ENCODE data around the gene ENTR1. TPM values are rescaled to one million over a fixed set of nuclear protein-coding genes. Genes with fewer than 3 reads are reported as not detected.

The ENTR1 gene
- total and polyA plus RNA-seq, 2 of the 13 experiments (the other 11 are each of a cell fraction or from before 2014, with no cell fraction given), result 70.1 to 76.4 TPM

DNA sequence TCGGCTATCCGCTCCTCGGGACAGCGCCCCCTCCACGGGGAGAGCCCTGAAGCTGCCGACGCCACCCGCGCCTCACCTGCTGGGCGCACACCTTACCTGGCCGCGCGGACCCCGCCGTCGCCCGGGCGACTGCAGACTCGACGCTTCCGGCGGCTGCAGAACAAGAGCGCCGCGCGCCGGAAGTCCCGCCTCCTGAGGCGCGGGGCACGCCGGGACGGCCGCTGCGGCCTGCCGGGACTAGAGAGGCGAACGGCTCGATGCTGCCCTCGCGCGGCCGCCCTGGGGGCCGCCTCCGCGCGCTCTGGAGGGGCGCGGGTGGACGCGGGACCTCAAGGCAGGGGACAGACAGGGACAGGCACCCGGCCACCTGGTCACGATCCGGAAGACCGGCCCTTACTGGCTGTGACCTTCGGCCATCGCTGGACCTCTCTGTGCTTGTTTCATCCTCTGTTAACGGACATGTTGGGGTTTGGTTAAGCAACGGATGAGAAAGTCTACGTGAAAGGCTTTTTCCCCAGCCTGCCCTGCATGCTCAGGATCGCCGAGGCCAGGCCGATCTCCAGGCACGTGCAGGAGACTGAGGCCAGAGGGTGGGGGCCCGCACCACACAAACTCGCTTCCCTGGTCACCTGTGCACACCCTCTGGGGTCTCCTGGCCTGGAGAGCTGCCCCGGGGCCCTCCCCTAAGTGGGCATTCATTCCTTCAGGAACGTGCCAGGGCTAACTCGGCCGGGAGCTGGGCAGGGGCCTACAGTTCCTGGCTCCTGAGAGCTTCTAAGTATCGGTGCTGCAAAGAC is 10.2 kb downstream of the ENTR1 start, which contains the start of gene SNAPC4 (continued):
- no peak; the same call in 1 of the 2 replicates for TF ChIP-seq HNF4G (IDR thresholded peaks at IDR 0.05; ENCODE audit: borderline replicate concordance, low read depth, low read length)
- TF ChIP-seq HNF4G (CRISPR knock-in tag; IDR thresholded peaks at IDR 0.05; ENCODE audit: borderline replicate concordance, low read depth), result 0 out of 2 replicates have a peak, but pooled peaks have one; percentile 76
- no peak for TF ChIP-seq TRIM24 (CRISPR knock-in tag; IDR thresholded peaks at IDR 0.05)
- TF ChIP-seq KLF12 (CRISPR knock-in tag; IDR thresholded peaks at IDR 0.05; ENCODE audit: borderline replicate concordance), result peak; percentile 71; the same call in 1 of the 2 replicates
- TF ChIP-seq, protein P1, sequence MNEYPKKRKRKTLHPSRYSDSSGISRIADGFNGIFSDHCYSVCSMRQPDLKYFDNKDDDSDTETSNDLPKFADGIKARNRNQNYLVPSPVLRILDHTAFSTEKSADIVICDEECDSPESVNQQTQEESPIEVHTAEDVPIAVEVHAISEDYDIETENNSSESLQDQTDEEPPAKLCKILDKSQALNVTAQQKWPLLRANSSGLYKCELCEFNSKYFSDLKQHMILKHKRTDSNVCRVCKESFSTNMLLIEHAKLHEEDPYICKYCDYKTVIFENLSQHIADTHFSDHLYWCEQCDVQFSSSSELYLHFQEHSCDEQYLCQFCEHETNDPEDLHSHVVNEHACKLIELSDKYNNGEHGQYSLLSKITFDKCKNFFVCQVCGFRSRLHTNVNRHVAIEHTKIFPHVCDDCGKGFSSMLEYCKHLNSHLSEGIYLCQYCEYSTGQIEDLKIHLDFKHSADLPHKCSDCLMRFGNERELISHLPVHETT (CRISPR knock-in tag; conservative IDR thresholded peaks at IDR 0.05), result no peak; the same call in 1 of the 2 replicates
- peak; percentile 94 for TF ChIP-seq GABPB1 (CRISPR knock-in tag; IDR thresholded peaks at IDR 0.05)
- TF ChIP-seq WIZ (CRISPR knock-in tag; IDR thresholded peaks at IDR 0.05), result no peak; the same call in 1 of the 2 replicates
- TF ChIP-seq ZNF12 (CRISPR knock-in tag; IDR thresholded peaks at IDR 0.05), result no peak
- TF ChIP-seq ATM (IDR thresholded peaks at IDR 0.05; ENCODE audit: borderline replicate concordance), result no peak
- TF ChIP-seq, protein P2, sequence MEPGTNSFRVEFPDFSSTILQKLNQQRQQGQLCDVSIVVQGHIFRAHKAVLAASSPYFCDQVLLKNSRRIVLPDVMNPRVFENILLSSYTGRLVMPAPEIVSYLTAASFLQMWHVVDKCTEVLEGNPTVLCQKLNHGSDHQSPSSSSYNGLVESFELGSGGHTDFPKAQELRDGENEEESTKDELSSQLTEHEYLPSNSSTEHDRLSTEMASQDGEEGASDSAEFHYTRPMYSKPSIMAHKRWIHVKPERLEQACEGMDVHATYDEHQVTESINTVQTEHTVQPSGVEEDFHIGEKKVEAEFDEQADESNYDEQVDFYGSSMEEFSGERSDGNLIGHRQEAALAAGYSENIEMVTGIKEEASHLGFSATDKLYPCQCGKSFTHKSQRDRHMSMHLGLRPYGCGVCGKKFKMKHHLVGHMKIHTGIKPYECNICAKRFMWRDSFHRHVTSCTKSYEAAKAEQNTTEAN (CRISPR knock-in tag; conservative IDR thresholded peaks at IDR 0.05), result 0 out of 2 replicates have a peak, but pooled peaks have one; percentile 23
- TF ChIP-seq, protein P3, sequence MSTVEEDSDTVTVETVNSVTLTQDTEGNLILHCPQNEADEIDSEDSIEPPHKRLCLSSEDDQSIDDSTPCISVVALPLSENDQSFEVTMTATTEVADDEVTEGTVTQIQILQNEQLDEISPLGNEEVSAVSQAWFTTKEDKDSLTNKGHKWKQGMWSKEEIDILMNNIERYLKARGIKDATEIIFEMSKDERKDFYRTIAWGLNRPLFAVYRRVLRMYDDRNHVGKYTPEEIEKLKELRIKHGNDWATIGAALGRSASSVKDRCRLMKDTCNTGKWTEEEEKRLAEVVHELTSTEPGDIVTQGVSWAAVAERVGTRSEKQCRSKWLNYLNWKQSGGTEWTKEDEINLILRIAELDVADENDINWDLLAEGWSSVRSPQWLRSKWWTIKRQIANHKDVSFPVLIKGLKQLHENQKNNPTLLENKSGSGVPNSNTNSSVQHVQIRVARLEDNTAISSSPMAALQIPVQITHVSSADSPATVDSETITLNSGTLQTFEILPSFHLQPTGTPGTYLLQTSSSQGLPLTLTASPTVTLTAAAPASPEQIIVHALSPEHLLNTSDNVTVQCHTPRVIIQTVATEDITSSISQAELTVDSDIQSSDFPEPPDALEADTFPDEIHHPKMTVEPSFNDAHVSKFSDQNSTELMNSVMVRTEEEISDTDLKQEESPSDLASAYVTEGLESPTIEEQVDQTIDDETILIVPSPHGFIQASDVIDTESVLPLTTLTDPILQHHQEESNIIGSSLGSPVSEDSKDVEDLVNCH (CRISPR knock-in tag; IDR thresholded peaks at IDR 0.05), result no peak
- TF ChIP-seq ARNT (IDR thresholded peaks at IDR 0.05), result no peak
- 0 out of 2 replicates have a peak, but pooled peaks have one; percentile 42 for TF ChIP-seq ZNF780A (CRISPR knock-in tag; IDR thresholded peaks at IDR 0.05)
- no peak for TF ChIP-seq AHR (CRISPR knock-in tag; IDR thresholded peaks at IDR 0.05)
- no peak for TF ChIP-seq NFE2L1 (CRISPR knock-in tag; IDR thresholded peaks at IDR 0.05; ENCODE audit: borderline replicate concordance)
- no peak for TF ChIP-seq ZNF816 (CRISPR knock-in tag; IDR thresholded peaks at IDR 0.05; ENCODE audit: borderline replicate concordance)
- peak; percentile 14 for TF ChIP-seq HNRNPK (IDR thresholded peaks at IDR 0.05; ENCODE audit: low read depth, low read length, poor library complexity, severe bottlenecking)
- no peak for TF ChIP-seq NR3C1 (CRISPR knock-in tag; IDR thresholded peaks at IDR 0.05)
- TF ChIP-seq, protein P4, sequence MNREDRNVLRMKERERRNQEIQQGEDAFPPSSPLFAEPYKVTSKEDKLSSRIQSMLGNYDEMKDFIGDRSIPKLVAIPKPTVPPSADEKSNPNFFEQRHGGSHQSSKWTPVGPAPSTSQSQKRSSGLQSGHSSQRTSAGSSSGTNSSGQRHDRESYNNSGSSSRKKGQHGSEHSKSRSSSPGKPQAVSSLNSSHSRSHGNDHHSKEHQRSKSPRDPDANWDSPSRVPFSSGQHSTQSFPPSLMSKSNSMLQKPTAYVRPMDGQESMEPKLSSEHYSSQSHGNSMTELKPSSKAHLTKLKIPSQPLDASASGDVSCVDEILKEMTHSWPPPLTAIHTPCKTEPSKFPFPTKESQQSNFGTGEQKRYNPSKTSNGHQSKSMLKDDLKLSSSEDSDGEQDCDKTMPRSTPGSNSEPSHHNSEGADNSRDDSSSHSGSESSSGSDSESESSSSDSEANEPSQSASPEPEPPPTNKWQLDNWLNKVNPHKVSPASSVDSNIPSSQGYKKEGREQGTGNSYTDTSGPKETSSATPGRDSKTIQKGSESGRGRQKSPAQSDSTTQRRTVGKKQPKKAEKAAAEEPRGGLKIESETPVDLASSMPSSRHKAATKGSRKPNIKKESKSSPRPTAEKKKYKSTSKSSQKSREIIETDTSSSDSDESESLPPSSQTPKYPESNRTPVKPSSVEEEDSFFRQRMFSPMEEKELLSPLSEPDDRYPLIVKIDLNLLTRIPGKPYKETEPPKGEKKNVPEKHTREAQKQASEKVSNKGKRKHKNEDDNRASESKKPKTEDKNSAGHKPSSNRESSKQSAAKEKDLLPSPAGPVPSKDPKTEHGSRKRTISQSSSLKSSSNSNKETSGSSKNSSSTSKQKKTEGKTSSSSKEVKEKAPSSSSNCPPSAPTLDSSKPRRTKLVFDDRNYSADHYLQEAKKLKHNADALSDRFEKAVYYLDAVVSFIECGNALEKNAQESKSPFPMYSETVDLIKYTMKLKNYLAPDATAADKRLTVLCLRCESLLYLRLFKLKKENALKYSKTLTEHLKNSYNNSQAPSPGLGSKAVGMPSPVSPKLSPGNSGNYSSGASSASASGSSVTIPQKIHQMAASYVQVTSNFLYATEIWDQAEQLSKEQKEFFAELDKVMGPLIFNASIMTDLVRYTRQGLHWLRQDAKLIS (CRISPR knock-in tag; IDR thresholded peaks at IDR 0.05), result no peak

All from HepG2 (cell line).